A673 (cell line): ENCODE measurements around the gene SPATA6L.

Source experiments
- EZH2 ChIP-seq: fragments of 200-600 bp; sonication (generic); IDR thresholded peaks from 2 replicates; pipeline ENCODE4 v1.6.1; 2017; ENCODE audit warnings: borderline replicate concordance, low read depth, mild to moderate bottlenecking, mixed read lengths, antibody characterized with exemption, low read length; ENCODE audit not compliant: poor library complexity, severe bottlenecking
- TF ChIP-seq, protein P1 (sequence below): fragments of 300-800, 200-600 bp; sonication (generic); conservative IDR thresholded peaks from 2 replicates; pipeline ENCODE4 v1.5.1; 2017; ENCODE audit warnings: low read depth, mild to moderate bottlenecking, antibody characterized with exemption, low read length, moderate library complexity, mixed read lengths

DNA sequence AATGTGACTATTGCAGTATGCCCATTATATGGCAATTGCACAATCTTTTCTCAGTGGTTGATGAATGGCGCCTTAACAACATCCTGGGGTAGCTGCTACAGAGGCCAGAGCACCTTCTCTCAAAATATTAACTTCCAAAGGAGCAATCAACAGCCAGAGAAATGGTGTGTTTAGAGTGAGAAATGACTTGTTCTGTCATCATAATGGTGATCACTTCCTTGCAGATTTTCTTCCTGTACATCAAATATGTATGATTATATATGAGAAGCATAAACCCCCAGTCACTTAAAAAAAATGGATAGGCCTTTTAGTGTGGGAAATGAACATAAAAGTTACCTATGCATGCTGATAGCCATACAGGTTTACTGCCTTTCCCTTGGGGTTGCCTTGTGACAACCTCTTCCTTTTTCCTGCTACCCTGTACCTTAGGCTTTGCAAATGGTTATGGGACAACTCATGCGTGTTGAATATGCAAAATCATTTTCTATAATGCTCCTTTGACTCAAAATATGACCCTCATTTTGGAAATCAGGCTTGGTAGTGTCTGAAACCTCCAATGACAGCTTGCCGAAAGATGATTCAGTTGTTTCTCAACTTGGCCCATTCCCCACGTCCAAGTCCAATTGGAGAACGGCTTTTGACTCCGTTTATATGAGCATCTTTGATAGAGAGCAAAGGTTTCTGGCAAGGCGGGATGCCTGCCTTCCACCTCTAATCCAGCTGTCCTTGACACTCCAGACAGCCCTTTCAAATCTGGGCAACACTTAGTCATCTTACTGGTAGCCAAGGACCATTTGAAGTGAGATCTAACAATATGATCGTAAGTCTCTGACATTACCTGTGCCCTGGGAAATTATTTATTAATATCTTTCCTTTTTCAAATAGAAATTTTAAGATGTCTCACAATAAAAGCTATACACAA lies 106.8 kb downstream of the SPATA6L start:
- TF ChIP-seq, protein P1, sequence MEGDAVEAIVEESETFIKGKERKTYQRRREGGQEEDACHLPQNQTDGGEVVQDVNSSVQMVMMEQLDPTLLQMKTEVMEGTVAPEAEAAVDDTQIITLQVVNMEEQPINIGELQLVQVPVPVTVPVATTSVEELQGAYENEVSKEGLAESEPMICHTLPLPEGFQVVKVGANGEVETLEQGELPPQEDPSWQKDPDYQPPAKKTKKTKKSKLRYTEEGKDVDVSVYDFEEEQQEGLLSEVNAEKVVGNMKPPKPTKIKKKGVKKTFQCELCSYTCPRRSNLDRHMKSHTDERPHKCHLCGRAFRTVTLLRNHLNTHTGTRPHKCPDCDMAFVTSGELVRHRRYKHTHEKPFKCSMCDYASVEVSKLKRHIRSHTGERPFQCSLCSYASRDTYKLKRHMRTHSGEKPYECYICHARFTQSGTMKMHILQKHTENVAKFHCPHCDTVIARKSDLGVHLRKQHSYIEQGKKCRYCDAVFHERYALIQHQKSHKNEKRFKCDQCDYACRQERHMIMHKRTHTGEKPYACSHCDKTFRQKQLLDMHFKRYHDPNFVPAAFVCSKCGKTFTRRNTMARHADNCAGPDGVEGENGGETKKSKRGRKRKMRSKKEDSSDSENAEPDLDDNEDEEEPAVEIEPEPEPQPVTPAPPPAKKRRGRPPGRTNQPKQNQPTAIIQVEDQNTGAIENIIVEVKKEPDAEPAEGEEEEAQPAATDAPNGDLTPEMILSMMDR = no peak
- no peak for TF ChIP-seq EZH2
